CD4-positive, alpha-beta T cell treated with Interleukin-4 for 1 hour (primary cell): ENCODE results near the gene RPGRIP1.
"Not testable (repeated sequence)": the region's sequence is repeated elsewhere in the genome, so short reads cannot be mapped to it uniquely, and the experiment has no call there.

ENCODE experiments used
- DNase-seq, 2 donors: peaks; one replicate each; pipeline ENCODE4 v3.0.0-alpha.2; 2020 to 2022

Gene RPGRIP1

GRCh38 chr14:21302013-21302835 lies 22.3 kb downstream of the RPGRIP1 start:
- DNase-seq: no peak

- DNase-seq: not testable (repeated sequence)
Measured at GRCh38 chr14:21302836-21303140, 22.9 kb downstream of the RPGRIP1 start.

GRCh38 chr14:21307637-21308036 lies 27.8 kb downstream of the RPGRIP1 start:
- DNase-seq: no peak

- DNase-seq: no peak
Measured at GRCh38 chr14:21308132-21308478, 28.2 kb downstream of the RPGRIP1 start.

GRCh38 chr14:21308479-21309237 lies 28.8 kb downstream of the RPGRIP1 start:
- DNase-seq: peak; percentile 90

GRCh38 chr14:21309238-21309636 lies 29.4 kb downstream of the RPGRIP1 start:
- no peak for DNase-seq

- no peak for DNase-seq
Measured at GRCh38 chr14:21309956-21310355, 30.1 kb downstream of the RPGRIP1 start.

- DNase-seq: no peak
Measured at GRCh38 chr14:21311614-21312013, 31.7 kb downstream of the RPGRIP1 start.

GRCh38 chr14:21313512-21313911 lies 33.6 kb downstream of the RPGRIP1 start:
- no peak for DNase-seq

GRCh38 chr14:21317398-21317797 lies 37.5 kb downstream of the RPGRIP1 start:
- no peak for DNase-seq

- no peak for DNase-seq
Measured at GRCh38 chr14:21320913-21321312, 41.0 kb downstream of the RPGRIP1 start.

- DNase-seq: no peak
Measured at GRCh38 chr14:21322716-21323115, 42.8 kb downstream of the RPGRIP1 start.

GRCh38 chr14:21326972-21327371 lies 47.1 kb downstream of the RPGRIP1 start:
- no peak for DNase-seq
